HG03354 (cell line): ENCODE measurements around the gene ATP2B2.

Experiments used
- ATAC-seq: cut with Tn5 transposase; IDR thresholded peaks from one replicate; pipeline ENCODE4 v1.9.1; 2021; ENCODE audit warnings: mild to moderate bottlenecking; ENCODE audit not compliant: unreplicated experiment, poor library complexity, severe bottlenecking

Gene ATP2B2

DNA sequence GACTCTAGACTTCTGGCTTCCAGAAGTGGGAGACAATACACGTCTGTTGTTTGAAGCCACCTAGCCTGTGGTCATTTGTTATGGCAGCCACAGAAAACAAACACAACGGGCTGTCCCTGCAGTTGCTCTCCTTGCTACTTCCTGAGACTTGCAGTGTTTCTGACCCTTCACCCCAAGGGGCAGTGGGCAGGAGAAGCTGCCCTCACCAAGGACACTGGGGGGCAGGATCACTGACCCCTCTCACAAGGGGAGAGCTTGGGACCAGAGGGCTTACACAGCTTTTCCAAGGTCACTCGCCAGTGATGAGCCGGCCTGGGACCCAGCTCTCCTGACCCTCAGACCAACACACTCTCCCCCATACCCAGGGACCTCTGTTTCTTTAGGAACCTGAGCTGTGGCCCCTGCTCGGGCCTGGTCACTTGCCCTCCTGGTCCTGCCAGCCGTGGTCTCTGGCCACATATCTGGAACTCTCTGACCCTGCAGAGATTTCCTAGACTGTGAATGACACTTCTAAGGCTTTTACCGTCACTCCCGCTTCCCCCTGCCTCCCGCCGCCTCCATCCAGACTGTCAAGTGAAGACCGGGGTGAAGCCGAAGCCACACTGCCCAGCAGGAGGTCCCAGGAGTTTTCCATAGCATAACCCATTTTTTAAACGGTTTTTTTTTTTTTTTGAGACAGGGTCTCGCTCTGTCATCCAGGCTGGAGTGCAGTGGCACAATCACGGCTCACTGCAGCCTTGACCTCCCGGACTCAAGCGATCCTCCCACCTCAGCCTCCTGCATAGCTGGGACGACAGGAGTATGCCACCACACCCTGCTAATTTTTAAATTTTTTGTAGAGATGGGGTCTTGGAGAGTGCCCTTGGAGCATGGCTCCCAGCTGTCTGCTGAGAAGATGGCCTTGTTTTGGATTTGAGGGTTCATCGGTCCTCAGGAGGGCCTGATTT is 4.4 kb downstream of the ATP2B2 start:
- no peak for ATAC-seq

DNA sequence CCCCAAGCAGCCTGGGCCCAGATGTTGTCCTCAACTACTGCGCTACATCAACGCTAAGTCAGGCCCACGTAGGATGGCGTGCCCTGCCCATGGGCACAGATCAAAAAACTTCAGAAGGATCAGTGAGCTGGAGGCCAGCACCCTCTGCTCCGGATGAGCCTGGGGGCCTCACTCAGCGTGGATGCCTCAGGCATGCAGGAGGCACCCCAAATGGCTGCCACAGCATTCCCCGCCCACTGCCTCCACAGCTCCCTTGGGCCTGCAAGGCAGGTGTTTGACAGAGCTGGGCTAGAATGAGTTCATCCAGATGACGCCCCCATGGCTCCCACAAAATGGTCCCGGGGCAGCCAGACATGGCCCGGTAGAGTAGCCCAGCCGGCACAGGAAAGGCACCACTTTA is 7.1 kb downstream of the ATP2B2 start:
- no peak for ATAC-seq

DNA sequence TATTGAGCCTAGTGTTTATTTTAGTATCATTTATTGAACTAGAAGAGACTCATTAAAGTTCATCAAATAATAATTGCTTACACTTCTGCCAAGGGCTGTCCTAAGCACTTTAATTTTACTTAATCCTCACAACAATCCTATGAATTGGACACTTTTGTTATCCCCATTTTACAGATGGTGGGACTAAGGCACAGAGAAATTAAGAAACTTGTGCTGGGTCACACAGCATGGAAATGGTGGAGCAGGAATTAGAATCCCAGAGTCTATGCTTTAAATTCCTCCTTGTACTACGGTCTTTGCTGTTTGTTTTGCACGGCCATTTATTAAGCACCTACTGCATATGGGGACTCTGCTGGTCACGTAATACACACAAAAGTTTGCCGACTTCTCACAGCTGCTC is 7.9 kb downstream of the ATP2B2 start:
- no peak for ATAC-seq

DNA sequence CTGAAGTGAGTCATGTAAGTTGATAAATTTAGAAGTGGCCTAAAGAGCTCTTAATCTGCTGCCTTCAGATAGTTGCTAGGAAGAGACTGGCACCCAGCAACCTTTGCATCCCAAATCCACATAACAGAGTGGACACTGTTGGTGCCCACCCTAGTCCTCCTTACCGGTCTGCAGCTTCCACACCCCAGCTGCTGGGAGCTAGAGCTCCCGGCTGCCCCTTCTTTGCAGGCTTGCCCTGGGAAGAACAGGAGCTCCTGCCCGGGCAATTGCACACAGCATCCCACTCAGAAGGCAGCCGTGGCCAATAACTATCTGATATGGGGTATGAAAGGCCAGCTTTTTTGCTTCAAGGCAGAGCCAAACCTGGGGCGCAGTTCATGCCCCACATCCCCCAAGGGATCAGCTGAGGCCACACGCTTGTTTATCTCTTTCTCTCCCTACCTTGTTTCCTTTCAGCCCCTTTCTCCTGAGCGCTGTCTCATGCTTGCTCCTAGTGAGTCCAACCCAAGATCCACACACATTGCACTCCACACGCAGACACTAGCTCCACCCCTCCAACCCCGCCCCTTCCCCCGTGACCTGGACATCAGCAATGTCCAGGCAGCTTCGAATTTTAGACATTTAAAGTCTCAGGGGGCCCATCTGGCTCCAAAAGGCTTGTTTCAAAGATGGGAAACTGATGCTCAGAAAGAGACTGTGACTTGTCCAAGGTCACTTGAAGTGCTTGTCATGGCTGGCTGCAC is 9.1 kb downstream of the ATP2B2 start:
- no peak for ATAC-seq

DNA sequence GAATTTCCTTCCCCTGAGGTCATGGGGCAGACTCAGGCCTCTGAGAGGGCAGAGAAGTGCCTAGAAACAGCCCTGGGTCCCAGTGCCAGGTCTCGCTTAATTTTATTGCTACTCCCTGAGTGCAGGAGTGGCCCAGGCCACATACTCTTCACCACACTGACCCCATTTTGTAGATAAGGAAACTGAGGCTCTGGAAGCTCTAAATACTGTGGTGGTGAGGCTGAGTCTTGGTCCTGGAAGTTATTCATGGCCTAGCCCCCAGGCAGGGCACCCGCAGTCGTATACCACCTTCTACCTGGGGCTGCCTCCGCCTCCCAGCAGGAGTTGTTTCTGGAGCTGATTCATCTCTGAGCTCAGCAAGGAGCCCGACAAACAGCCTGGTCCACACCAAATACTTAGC is 9.8 kb downstream of the ATP2B2 start:
- no peak for ATAC-seq

DNA sequence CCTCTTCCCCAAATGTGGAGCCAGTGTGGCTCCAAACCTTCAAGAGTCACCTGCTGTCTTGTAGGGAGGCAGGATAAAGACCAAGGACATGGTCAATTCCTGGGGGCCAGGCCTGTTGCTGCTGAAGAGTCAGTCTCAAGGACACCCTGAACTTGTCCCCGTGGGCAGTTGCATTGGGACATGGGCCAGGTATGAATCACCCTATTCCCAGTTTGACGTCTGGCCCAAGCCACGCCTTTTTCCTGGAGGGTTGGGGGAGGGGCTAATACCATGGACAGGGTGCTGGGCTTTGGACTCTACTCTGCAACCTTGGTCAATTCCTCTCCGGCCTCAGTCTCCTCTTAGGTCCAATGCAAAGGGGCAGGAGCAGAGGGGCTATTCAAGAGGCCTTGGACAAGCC is 10.4 kb downstream of the ATP2B2 start:
- no peak for ATAC-seq

DNA sequence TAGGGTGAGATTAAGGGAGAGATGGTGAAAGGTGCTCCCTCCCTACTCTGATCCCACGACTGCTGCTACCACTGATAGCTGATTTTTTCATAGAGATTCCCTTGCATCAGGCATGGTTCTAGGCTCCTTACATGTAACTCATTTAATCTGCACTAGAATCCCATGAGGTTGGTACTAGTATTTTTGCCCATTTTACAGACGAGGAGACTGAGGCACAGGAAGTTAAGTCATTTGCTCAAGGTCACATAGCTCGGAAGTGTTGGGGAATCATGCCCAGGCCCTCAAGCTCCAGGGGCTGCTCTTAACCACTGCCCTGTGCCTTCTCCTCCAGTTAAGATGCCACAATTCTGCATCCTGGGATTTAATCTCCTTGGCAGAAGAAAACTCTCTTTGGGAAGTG is 11.2 kb downstream of the ATP2B2 start:
- no peak for ATAC-seq

DNA sequence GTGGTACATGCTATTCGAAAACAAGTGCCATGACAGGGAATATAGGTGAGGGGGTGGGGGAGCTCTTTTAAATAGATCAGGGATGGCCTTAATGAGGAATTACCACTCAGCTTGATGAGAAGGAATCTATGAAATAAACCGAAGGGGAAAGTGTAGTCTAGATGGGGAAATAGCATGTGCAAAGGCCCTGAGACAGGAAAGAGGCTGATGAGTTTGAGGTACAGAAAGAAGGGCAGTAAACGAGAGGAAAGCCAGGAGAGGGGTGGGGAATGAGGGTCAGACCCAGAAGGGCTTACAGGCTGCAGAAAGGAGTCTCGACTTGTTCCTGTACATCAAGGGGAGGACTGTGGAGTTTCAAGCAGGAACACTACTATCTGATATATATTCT is 12.2 kb downstream of the ATP2B2 start:
- no peak for ATAC-seq

DNA sequence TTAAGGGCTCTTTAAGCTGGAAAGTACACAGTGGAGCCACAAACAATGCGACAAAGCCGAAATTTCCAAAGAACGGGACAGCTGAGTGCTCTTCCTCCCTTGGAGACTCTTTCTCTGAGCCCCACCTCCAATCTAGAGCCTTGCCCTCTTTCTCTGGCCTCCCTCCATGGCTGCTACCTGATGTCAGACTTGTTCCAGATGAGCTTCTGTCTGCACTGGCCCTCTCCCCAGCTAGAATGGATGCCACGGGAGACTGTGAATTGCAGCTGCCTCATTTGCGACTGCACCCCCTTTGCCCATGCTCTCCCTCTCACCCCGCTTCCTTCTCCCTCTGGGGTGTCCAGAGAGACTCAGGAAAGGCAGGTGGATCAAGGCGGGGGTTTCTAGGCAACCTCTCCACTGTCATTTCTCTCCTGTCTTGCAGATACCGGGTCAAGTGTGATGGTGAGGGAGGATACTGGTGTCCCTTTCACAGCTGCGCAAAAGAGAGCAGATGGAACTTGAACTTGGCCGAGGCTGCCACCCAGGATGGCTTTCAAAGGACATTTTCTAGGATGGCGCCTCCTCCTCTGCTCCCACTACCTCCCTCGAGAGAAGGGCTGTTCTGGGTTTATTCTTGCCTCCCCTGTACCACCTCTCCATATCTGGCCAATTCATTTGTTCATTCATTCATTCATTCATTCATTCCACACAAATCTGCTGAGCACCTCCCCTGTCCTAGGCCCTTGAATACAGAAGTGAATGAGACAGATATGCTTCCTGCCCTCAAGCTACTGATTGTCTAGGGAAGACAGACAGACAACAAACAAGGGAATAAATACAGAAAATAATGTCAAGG is 12.8 kb downstream of the ATP2B2 start:
- ATAC-seq: no peak

DNA sequence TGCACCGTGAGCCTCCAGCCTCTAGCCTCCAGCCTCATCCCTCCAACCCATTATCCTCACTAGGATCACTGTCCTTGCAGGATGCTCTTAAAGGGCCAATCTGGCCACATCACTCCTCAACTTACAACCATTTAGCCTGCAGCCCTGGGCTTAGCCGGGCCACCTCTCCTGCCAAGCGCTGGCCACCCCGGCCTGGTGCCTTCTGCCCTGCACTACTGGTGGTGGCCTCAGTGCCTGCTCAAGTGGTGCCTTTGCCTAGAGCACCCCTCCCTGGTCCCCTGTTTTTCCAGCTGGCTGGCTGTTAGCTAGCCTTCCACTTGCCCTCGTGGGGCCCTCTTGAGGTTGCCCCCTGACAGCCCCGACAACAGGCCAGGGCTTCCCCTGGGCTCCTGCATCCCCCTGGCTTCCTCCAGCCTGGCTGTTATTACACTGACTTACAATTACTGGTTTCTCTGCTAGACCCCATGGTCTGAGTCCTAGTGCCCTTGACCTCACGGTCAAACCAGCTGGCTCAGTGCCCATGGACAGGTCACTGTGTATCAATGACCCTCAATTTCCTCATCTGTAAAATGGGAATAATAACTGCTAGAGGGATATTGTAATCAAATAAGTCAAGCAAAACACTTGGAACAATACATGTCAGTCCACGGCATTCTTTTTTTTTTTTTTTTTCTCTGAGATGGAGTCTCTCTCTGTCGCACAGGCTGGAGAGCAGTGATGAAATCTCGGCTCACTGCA is 15.5 kb downstream of the ATP2B2 start:
- ATAC-seq: no peak

DNA sequence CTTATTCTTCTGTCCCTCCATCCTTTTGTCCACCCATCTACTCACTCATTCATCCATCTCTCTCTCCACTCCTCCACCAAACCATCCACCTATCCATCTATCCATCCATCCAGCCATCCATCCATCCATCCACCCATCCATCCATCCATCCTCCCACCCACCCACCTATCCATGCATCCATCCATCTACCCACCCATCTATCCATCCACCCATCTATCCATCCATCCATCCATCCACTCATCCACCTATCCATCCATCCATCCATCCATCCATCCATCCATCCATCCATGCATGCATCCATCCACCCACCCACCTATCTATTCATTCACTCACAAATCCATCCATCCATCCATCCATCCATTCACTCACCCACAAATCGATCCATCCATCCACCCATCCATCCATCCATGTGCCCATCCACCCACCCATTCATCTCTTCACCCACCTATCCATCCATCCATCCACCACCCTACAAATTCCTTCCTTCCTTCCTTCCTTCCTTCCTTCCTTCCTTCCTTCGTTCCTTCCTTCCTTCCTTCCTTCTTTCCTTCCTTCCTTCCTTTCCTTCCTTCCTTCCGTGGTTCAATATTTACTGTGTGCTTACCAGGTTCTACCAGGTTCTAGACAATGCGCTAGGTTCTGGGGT is 17.3 kb downstream of the ATP2B2 start:
- no peak for ATAC-seq

DNA sequence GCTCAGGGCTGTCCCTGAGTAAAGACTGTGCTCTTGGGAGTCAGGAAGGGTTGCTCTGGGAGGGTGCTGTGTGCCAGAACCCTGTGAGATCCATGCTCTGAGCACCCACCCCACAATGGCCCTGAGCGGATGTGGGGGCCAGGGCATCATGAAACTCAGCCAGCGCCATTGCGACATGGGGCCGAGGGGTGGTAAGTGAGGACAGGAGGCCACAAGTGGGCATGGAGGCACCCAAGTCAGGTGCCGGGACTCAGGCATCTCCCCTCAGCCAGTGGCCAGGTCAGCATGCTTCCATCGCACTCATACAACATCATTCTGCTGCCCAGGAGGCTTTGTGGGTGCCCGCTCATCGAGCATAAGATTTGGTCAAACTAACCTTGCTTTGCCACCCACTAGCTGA is 19.6 kb downstream of the ATP2B2 start:
- no peak for ATAC-seq

DNA sequence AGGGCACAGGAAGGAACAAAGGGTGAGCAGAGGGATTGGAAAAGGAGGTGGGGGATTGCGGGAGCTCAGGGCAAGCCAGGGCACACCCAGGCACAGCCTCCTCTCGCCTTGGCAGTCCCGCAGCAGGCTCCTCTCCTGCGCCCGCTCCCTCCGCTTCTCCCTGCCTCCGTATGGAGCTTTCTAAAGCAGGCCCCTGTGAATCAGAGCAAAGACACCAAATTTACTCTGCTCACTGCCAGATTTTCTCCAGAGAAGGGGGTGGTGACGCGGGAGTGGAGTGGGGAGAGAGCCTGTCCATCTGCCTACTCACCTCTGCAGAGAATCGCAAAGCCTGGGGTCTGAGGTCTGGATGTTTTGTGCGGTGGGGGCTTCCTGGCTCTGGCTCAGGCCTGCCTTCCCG is 20.0 kb downstream of the ATP2B2 start:
- ATAC-seq: no peak

DNA sequence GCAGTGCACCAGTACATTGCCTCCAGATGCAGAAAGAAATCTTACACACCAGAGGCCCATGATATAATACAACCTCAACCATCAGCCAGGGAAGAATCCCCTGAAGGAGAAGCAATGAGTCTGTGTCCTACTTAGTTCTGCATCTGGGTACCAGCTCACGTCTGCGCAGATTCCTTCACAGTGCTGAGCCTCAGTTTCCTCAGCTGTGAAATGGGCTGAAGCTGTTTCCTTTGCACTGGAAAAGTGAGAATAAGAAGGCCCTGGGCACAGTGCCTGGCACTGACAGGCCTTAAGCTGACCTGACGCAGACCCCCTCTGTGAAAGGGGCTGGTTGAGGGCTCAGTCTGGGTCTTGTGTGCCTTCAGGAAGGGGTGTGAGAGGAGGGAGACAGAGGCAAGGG is 20.7 kb downstream of the ATP2B2 start:
- ATAC-seq: no peak

DNA sequence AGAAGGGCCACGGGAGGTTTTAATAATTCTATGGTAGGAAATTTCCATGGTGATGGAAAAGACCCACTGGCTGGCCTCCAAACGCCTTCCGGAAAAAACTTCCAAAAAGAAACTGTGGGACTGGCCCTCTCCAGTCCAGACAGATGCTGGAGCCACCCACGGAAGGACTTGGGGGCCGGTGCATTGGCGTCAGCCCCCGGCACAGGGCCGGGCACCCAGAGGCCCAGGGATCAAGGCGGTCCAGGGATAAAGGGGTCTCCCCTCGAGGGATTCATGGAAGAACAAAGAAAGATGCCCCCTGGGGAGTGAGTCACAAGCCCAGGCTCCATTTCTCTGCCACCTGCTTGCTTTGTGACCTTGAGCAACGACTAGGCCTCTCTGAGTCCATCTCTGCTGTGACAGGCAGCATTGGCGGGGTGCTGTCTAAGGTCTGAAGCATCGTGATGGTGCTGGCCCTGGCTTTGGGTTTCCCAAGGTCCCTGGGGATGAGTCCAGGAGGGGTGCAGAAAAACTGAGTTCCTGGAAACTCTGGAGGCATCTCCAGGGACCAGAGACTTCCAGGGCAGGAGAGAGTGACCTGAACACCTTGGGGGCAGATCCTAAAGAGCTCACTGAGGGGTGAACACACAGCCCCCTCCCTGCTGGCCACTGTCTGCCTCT is 21.6 kb downstream of the ATP2B2 start:
- ATAC-seq: no peak

DNA sequence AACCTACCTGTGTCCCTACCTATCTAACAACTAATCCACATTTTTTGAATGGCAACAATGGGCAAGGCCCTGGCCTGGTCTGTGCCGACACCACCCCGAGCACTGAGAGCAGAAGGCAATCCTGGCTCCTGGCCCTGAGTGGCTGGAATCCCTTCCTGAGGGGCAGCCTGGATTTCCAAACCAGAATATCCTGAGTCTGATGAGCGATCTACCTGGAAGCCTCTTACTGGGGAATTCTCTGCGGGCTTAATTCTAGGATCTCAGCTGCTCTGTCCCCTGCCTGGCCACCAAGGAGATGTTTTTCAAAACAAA is 22.1 kb downstream of the ATP2B2 start:
- ATAC-seq: no peak

DNA sequence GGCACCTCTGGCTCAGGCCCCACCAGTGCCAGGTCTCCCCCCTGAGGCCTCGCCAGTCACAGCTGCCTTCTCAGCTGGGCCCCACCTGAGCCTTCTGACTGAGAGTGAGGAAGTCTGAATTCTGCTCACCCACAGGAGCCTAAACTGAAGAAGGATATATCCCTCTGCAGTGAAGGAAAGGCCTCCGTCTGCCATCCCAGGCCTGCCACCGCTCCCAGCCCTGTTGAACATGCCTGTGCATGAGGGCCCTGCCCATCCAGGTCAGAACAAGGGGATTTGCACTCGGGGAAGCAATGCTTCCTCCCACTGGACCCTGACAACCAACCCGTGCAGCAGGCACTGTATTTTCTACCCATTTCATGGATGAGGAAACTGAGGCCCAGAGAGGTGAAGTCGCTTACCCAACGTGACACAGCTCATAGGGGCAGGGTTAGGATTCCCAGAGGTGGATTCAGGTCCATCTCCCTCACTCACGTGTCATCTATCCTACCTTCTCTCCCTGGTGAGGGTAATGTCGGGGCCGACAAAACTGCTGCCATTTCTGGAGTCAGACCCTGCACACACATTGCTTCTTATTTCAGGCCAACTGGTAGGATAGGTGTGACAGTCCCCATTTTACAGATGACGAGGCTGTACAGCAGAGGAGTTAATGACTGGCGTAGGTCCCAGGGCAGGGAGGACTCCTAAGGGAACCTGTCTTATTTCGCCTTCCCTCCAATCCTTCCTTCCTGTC is 22.6 kb downstream of the ATP2B2 start:
- no peak for ATAC-seq

DNA sequence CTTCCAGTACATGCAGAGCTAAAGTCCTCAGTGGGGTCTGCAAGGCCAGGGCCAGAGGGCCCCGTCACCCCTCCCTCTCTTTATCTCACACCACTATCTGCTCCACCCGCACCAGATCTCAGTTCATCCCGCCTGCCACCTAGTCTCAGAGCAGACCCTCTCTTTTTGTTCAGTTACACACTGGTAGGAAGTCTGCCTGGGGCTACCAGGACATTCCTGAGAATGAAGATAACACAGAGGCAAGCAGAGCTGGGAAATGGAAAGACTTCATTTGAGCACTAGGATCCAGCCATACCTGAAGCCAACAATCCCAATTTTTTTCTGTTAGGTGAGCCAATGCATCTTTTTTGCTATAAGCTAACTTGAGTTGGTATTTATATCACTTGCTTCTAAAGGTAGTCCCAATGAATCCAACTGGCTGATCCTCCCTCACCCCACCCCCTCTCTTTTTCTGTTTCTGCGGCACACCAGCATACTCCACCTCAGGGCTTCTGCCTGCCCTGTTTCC is 24.5 kb downstream of the ATP2B2 start:
- no peak for ATAC-seq
